Endothelial cell of umbilical vein (primary cell): ENCODE measurements around the gene H2AZ1. TPM values are rescaled to one million over a fixed set of nuclear protein-coding genes. Genes with fewer than 3 reads are reported as not detected.

Source experiments
- BruUV-seq: library from RNA; stranded (reverse); fragments of 400-500 nt; replicated peaks from 2 replicates; lab custom pipeline; 2021; lab: Mats Ljungman, UMichigan
- CTCF ChIA-PET: fragments of 300-600, 350-600 bp; sonication (Branson Sonifier 250); formaldehyde crosslinking; loops from one replicate; lab custom pipeline; 2021; ENCODE audit warnings: antibody characterized with exemption, inconsistent platforms; lab: Charles Lee
- POLR2A ChIA-PET: fragments of 300-600, 350-600 bp; sonication (Branson Sonifier 250); formaldehyde crosslinking; loops from one replicate; lab custom pipeline; 2021; ENCODE audit warnings: antibody characterized with exemption, inconsistent platforms; lab: Charles Lee
- DNase-seq: peaks from one replicate; pipeline ENCODE4 v3.0.0-alpha.2; 2011; ENCODE audit warnings: low read depth, low spot score
- FAIRE-seq: peaks from 2 replicates; lab custom pipeline; 2011; peaks lifted over from hg19 to GRCh38; lab: Jason Lieb, UNC
- H2AFZ ChIP-seq: 2 replicates; pipeline ENCODE4 v1.6.0; 2012; ENCODE audit warnings: low read depth, low read length, control low read depth, inconsistent platforms
- H3K27ac ChIP-seq: 2 replicates; pipeline ENCODE4 v1.5.1; 2011; ENCODE audit warnings: low read depth, mild to moderate bottlenecking, control low read depth, low read length, moderate library complexity; ENCODE audit not compliant: insufficient read depth
- H3K27me3 ChIP-seq, 2 experiments: 2 replicates each; pipeline versions ENCODE4 v1.6.0 to v1.6.1; 2011; ENCODE audit warnings: low read length in 2 of 2, mixed read lengths in 1 of 2; ENCODE audit not compliant: control insufficient read depth in 2 of 2, insufficient read depth in 2 of 2
- H3K36me3 ChIP-seq, 2 experiments: 2 replicates in 1 of 2; 3 replicates in 1 of 2; pipeline ENCODE4 v1.5.1; 2011; ENCODE audit warnings: low read length in 2 of 2, mild to moderate bottlenecking in 1 of 2, moderate library complexity in 1 of 2; ENCODE audit not compliant: control insufficient read depth in 2 of 2, insufficient read depth in 2 of 2; ENCODE audit errors: extremely low read depth in 1 of 2
- H3K4me1 ChIP-seq: 3 replicates; pipeline ENCODE4 v1.5.1; 2011; ENCODE audit warnings: mild to moderate bottlenecking, low read length; ENCODE audit not compliant: control insufficient read depth, insufficient read depth; ENCODE audit errors: extremely low read depth
- H3K4me2 ChIP-seq: 2 replicates; pipeline ENCODE4 v1.6.1; 2011; ENCODE audit warnings: low read length, control low read depth, mixed read lengths; ENCODE audit not compliant: insufficient read depth
- H3K4me3 ChIP-seq, 3 experiments: fragments of 200-600 bp in 1 of 3; sonication (generic), shearing (Covaris generic) in 1 of 3; replicated peaks in 1 of 3; 2 replicates each; pipeline ENCODE4 v1.5.1; 2011 to 2016; ENCODE audit warnings: control low read depth in 3 of 3, low read length in 3 of 3, mild to moderate bottlenecking in 2 of 3, inconsistent platforms in 1 of 3, low read depth in 1 of 3, moderate library complexity in 1 of 3; ENCODE audit not compliant: insufficient read depth in 1 of 3
- H3K79me2 ChIP-seq: 2 replicates; pipeline ENCODE4 v1.6.0; 2012; ENCODE audit warnings: low read length, inconsistent platforms; ENCODE audit not compliant: control insufficient read depth, insufficient read depth
- H3K9ac ChIP-seq: replicated peaks from 2 replicates; pipeline ENCODE3; 2011; ENCODE audit warnings: low read length, control low read depth; ENCODE audit not compliant: insufficient read depth; ENCODE audit errors: extremely low read depth
- H3K9me1 ChIP-seq: replicated peaks from 3 replicates; pipeline ENCODE4 v1.6.0; 2011; ENCODE audit warnings: mild to moderate bottlenecking, low read length; ENCODE audit not compliant: control insufficient read depth, insufficient read depth; ENCODE audit errors: extremely low read depth
- H3K9me3 ChIP-seq: replicated peaks from 2 replicates; pipeline ENCODE4 v1.5.1; 2012; ENCODE audit warnings: low read length, inconsistent platforms; ENCODE audit not compliant: control insufficient read depth, insufficient read depth
- H4K20me1 ChIP-seq: replicated peaks from 2 replicates; pipeline ENCODE3; 2011; ENCODE audit warnings: mild to moderate bottlenecking, low read length; ENCODE audit not compliant: control insufficient read depth, insufficient read depth; ENCODE audit errors: extremely low read depth
- CTCF ChIP-seq, 2 donors: IDR thresholded peaks; 1 replicate in 1 of 2; 2 replicates in 1 of 2; pipeline ENCODE4 v1.5.1; 2011; ENCODE audit warnings: low read length in 2 of 2, mild to moderate bottlenecking in 2 of 2, moderate library complexity in 2 of 2, control low read depth in 1 of 2, inconsistent platforms in 1 of 2, low read depth in 1 of 2; ENCODE audit not compliant: insufficient read depth in 1 of 2; ENCODE audit errors: extremely low read depth in 1 of 2
- EZH2 ChIP-seq: IDR thresholded peaks from 2 replicates; pipeline ENCODE4 v1.6.1; 2012; ENCODE audit warnings: borderline replicate concordance, low read depth, mild to moderate bottlenecking, moderate library complexity, low read length, inconsistent platforms; ENCODE audit not compliant: severe bottlenecking
- FOS ChIP-seq: IDR thresholded peaks from 2 replicates; pipeline ENCODE4 v1.6.1; 2011; ENCODE audit warnings: mild to moderate bottlenecking, low read length, moderate library complexity, borderline replicate concordance; ENCODE audit not compliant: insufficient read depth
- GATA2 ChIP-seq: IDR thresholded peaks from 2 replicates; pipeline ENCODE4 v1.7.0; 2011; ENCODE audit warnings: low read depth, mild to moderate bottlenecking, moderate library complexity, mixed read lengths, low read length; ENCODE audit not compliant: insufficient read length, insufficient read depth
- JUN ChIP-seq: IDR thresholded peaks from 2 replicates; pipeline ENCODE4 v1.6.1; 2011; ENCODE audit warnings: borderline replicate concordance, low read depth; ENCODE audit not compliant: insufficient read length, insufficient read depth
- MAX ChIP-seq: IDR thresholded peaks from 2 replicates; pipeline ENCODE4 v1.6.1; 2011; ENCODE audit not compliant: insufficient read depth, insufficient read length
- MYC ChIP-seq: IDR thresholded peaks from one replicate; pipeline ENCODE4 v1.6.1; 2011; ENCODE audit warnings: mild to moderate bottlenecking, low read depth, low read length
- POLR2A ChIP-seq: IDR thresholded peaks from 2 replicates; pipeline ENCODE4 v1.6.1; 2012; ENCODE audit warnings: low read depth, mild to moderate bottlenecking, control low read depth, low read length
- POLR2AphosphoS5 ChIP-seq: IDR thresholded peaks from 2 replicates; pipeline ENCODE4 v1.6.1; 2012; ENCODE audit warnings: low read depth, mild to moderate bottlenecking, control low read depth, low read length, moderate library complexity; ENCODE audit not compliant: insufficient read depth
- dilution Hi-C: fragments of 300-500 bp; cut with MboI; formaldehyde crosslinking; loops from one replicate; pipeline ENCODE4 v1.15.0; 2019; ENCODE audit warnings: low sequenced_read_pairs; ENCODE audit not compliant: extremely low pct_ligation_motif_present
- intact Hi-C: fragments of 100-400 bp; cut with micrococcal nuclease; formaldehyde crosslinking; loops from one replicate; pipeline ENCODE4 v1.10.0; 2022
- polyA plus RNA-seq, 4 experiments: library from polyadenylated mRNA; depleted of rRNA in 3 of 4; stranded (reverse) in 3 of 4; unstranded in 1 of 4; fragments of >200 nt; gene quantifications; 2 replicates each; pipeline versions ENCODE4 v1.2.1 to v1.2.3, GENCODE V29; 2011 to 2012; ENCODE audit warnings: missing spikeins in 1 of 4
- total RNA-seq: library from RNA; stranded (reverse); gene quantifications from 2 replicates; pipeline ENCODE4 v1.2.3, GENCODE V29; 2021

The H2AZ1 gene
- total and polyA plus RNA-seq, 2 donors (not counting 3 experiments of a cell fraction or from before 2014, with no cell fraction given), result 682 to 715 TPM

- BruUV-seq, result no TSS peak
- no peak overlapping the region for H3K9ac ChIP-seq
- CTCF ChIA-PET, result interaction anchor here (0.8 kb wide), 1 partner anchor 19 kb away, joined by 3 read pairs; no protein-coding TSS in a partner anchor
- no peak overlapping the region for H3K27ac ChIP-seq
- H2AFZ ChIP-seq, result no peak overlapping the region
- H3K4me2 ChIP-seq, result no peak overlapping the region
- H3K4me1 ChIP-seq, result no peaks in the 10 kb centered on the region
- H3K9me1 ChIP-seq, result no peaks in the 10 kb centered on the region
- H3K9me3 ChIP-seq, result no peaks in the 10 kb centered on the region
- H3K79me2 ChIP-seq, result no peaks in the 10 kb centered on the region
- no peak overlapping the region for H3K4me3 ChIP-seq
- no peak for DNase-seq
- intact Hi-C loops, result no loop called here
- H3K27me3 ChIP-seq, result no peaks in the 10 kb centered on the region
- H4K20me1 ChIP-seq, result no peaks in the 10 kb centered on the region
- H3K36me3 ChIP-seq, result peaks cover 2 to 5% of the 10 kb centered on the region in 2 experiments
- dilution Hi-C loops, result no loop called here
- no peak for FAIRE-seq
- POLR2A ChIA-PET, result no interaction called here
- TF ChIP-seq CTCF (IDR thresholded peaks at IDR 0.05; ENCODE audit: extremely low read depth in 1 of 2, insufficient read depth in 1 of 2, low read depth in 1 of 2, low read length in 2 of 2), result no peak
- TF ChIP-seq MYC, result no peak
- no peak for TF ChIP-seq POLR2A
- TF ChIP-seq GATA2, result no peak
- no peak for TF ChIP-seq JUN
- TF ChIP-seq MAX, result no peak
- no peak for TF ChIP-seq FOS
- TF ChIP-seq POLR2AphosphoS5, result no peak
- no peak for TF ChIP-seq EZH2
Observed at GRCh38 chr4:99917575-99917974, 32.5 kb downstream of the H2AZ1 start.
